Sigmoid colon (tissue), 7 donors: ENCODE measurements around the gene ABCB7. TPM values are rescaled to one million over a fixed set of nuclear protein-coding genes. Genes with fewer than 3 reads are reported as not detected.

Source experiments
- DNase-seq: peaks from one replicate; pipeline ENCODE4 v3.0.0-alpha.2; 2019
- H3K27ac ChIP-seq, 4 donors: fragments of 200-600 bp; sonication (generic); one replicate each; pipeline ENCODE4 v1.5.1; 2016 to 2019; ENCODE audit warnings: mild to moderate bottlenecking in 1 of 4
- H3K27me3 ChIP-seq, 3 donors: fragments of 200-600 bp; sonication (generic); one replicate each; pipeline ENCODE4 v1.5.1; 2019; ENCODE audit warnings: mild to moderate bottlenecking in 1 of 3
- H3K36me3 ChIP-seq, 4 donors: fragments of 200-600 bp; sonication (generic); one replicate each; pipeline ENCODE4 v1.5.1; 2016 to 2019
- H3K4me1 ChIP-seq, 4 donors: fragments of 200-600 bp; sonication (generic); one replicate each; pipeline ENCODE4 v1.5.1; 2017 to 2019
- H3K4me3 ChIP-seq, 4 donors: fragments of 200-600 bp; sonication (generic); one replicate each; pipeline ENCODE4 v1.5.1; 2017 to 2019; ENCODE audit warnings: mild to moderate bottlenecking in 2 of 4, moderate library complexity in 1 of 4
- H3K9me3 ChIP-seq, 4 donors: fragments of 200-600 bp in 3 of 4; sonication (generic) in 3 of 4; one replicate each; pipeline versions ENCODE4 v1.5.1 to v1.6.1; 2013 to 2019
- CTCF ChIP-seq, 4 experiments: fragments of 450-650 bp in 3 of 4; fragments of 200-600 bp in 1 of 4; IDR thresholded peaks; one replicate each; pipeline ENCODE4 v1.5.1; 2016 to 2019; ENCODE audit warnings: antibody characterized with exemption in 4 of 4, mild to moderate bottlenecking in 3 of 4, moderate library complexity in 2 of 4
- EP300 ChIP-seq, 4 donors: sonication (generic); formaldehyde crosslinking; IDR thresholded peaks; one replicate each; pipeline ENCODE4 v1.6.1; 2017; ENCODE audit warnings: antibody characterized with exemption in 4 of 4
- POLR2A ChIP-seq, 2 donors: fragments of 450-650 bp; IDR thresholded peaks; one replicate each; pipeline ENCODE4 v1.6.1; 2016; ENCODE audit warnings: antibody characterized with exemption in 2 of 2, mild to moderate bottlenecking in 2 of 2, moderate library complexity in 2 of 2
- POLR2AphosphoS5 ChIP-seq, 4 donors: sonication (generic); formaldehyde crosslinking; IDR thresholded peaks; one replicate each; pipeline ENCODE4 v1.6.1; 2017; ENCODE audit warnings: antibody characterized with exemption in 4 of 4
- WGBS, 2 donors: extraction: QIAGEN DNeasy Blood & Tissue Kit; methylation state at CpG; one replicate each; pipeline ENCODE4 v1.1.7; 2013; 5-methylcytosine and 5-hydroxymethylcytosine counted together
- intact Hi-C: fragments of 100-400 bp; cut with DNase I; formaldehyde crosslinking; loops from one replicate; pipeline ENCODE4 v1.15.1; 2023
- polyA plus RNA-seq, 3 donors: library from polyadenylated mRNA; stranded (reverse); fragments of 200-250 nt; gene quantifications; one replicate each; pipeline ENCODE4 v1.2.3, GENCODE V29; 2013
- total RNA-seq, 4 donors: library from RNA; depleted of rRNA; stranded (reverse); fragments of >200 nt; gene quantifications; one replicate each; pipeline ENCODE4 v1.1.0, GENCODE V29; 2016
- donor health status: healthy with polysubstance abuse.
- donor health status: Bipolar disorder and iron deficiency.
- donor health status: healthy.

The ABCB7 gene
- total and polyA plus RNA-seq, 7 donors = 5.8 to 88.5 (median 37.6) TPM

- H3K4me3 ChIP-seq = no peak overlapping the region
- DNase-seq = no peak
- peaks cover 0 to 3% (median 0%) of the 10 kb centered on the region in 4 donors for H3K4me1 ChIP-seq
- H3K27ac ChIP-seq = no peak overlapping the region
- no peaks in the 10 kb centered on the region for H3K9me3 ChIP-seq
- intact Hi-C loops = no loop called here
- no peaks in the 10 kb centered on the region for H3K36me3 ChIP-seq
- H3K27me3 ChIP-seq = no peaks in the 10 kb centered on the region
- TF ChIP-seq POLR2AphosphoS5 (IDR thresholded peaks at IDR 0.05) = no peak
- no peak for TF ChIP-seq EP300 (IDR thresholded peaks at IDR 0.05)
- TF ChIP-seq POLR2A (IDR thresholded peaks at IDR 0.05) = no peak
- no peak for TF ChIP-seq CTCF (IDR thresholded peaks at IDR 0.05)
Measured at GRCh38 chrX:75084757-75085156, 71.3 kb downstream of the ABCB7 start.

- WGBS, 2 donors = 87 to 93% methylated on average over 1 of the region's 1 CpG
- Histone ChIP-seq H3K4me1 (no peaks in the 10 kb centered on the region), H3K4me3 (no peak overlapping the region), H3K9me3 (no peaks in the 10 kb centered on the region), H3K36me3 (peaks cover 0 to 6% (median 0%) of the 10 kb centered on the region in 4 donors), H3K27me3 (no peaks in the 10 kb centered on the region), H3K27ac (no peak overlapping the region)
- intact Hi-C loops = no loop called here
- DNase-seq = no peak
- TF ChIP-seq POLR2A (IDR thresholded peaks at IDR 0.05) (no peak), EP300 (IDR thresholded peaks at IDR 0.05) (no peak)
Measured at GRCh38 chrX:75076429-75076828, 79.7 kb downstream of the ABCB7 start.

GRCh38 chrX:75074475-75074874 is 81.6 kb downstream of the ABCB7 start:
- intact Hi-C loops = no loop called here
- H3K27ac ChIP-seq = no peak overlapping the region
- H3K4me3 ChIP-seq = no peak overlapping the region
- TF ChIP-seq CTCF (IDR thresholded peaks at IDR 0.05) (no peak), POLR2A (IDR thresholded peaks at IDR 0.05) (no peak)
- DNase-seq = no peak
- H3K9me3 ChIP-seq = no peaks in the 10 kb centered on the region
- H3K4me1 ChIP-seq = no peaks in the 10 kb centered on the region
- WGBS, 2 donors = 91 to 94% methylated on average over 1 of the region's 1 CpG
- H3K27me3 ChIP-seq = no peaks in the 10 kb centered on the region
- peaks cover 0 to 15% (median 0%) of the 10 kb centered on the region in 4 donors for H3K36me3 ChIP-seq

GRCh38 chrX:75071334-75071733 is 84.7 kb downstream of the ABCB7 start:
- H3K4me1 ChIP-seq = no peaks in the 10 kb centered on the region
- WGBS, 2 donors = 23 to 73% methylated on average over 3 of the region's 3 CpGs
- TF ChIP-seq CTCF (IDR thresholded peaks at IDR 0.05) = no peak
- TF ChIP-seq EP300 (IDR thresholded peaks at IDR 0.05) = no peak
- no peak for TF ChIP-seq POLR2AphosphoS5 (IDR thresholded peaks at IDR 0.05)
- no peak for TF ChIP-seq POLR2A (IDR thresholded peaks at IDR 0.05)

GRCh38 chrX:75067931-75068330 is 88.2 kb downstream of the ABCB7 start:
- H3K4me1 ChIP-seq = no peaks in the 10 kb centered on the region
- peaks cover 0 to 20% (median 0%) of the 10 kb centered on the region in 4 donors for H3K36me3 ChIP-seq
- WGBS, 2 donors = 90 to 96% methylated on average over 2 of the region's 2 CpGs
- H3K27me3 ChIP-seq = no peaks in the 10 kb centered on the region
- intact Hi-C loops = no loop called here
- DNase-seq = no peak
- no peaks in the 10 kb centered on the region for H3K9me3 ChIP-seq
- no peak overlapping the region for H3K27ac ChIP-seq
- TF ChIP-seq EP300 (IDR thresholded peaks at IDR 0.05) (no peak), POLR2AphosphoS5 (IDR thresholded peaks at IDR 0.05) (no peak), POLR2A (IDR thresholded peaks at IDR 0.05) (no peak), CTCF (IDR thresholded peaks at IDR 0.05) (no peak)
- no peak overlapping the region for H3K4me3 ChIP-seq

More at GRCh38 chrX:75071334-75071733, 84.7 kb downstream of the ABCB7 start:
- intact Hi-C loops = no loop called here
- Histone ChIP-seq H3K9me3 (no peaks in the 10 kb centered on the region), H3K4me3 (no peak overlapping the region), H3K27ac (no peak overlapping the region), H3K36me3 (peaks cover 0 to 26% (median 0%) of the 10 kb centered on the region in 4 donors), H3K27me3 (no peaks in the 10 kb centered on the region)
- no peak for DNase-seq
